Astrocyte of the cerebellum (primary cell): ENCODE data around the gene CSHL1.
"Not testable (repeated sequence)": the region's sequence is repeated elsewhere in the genome, so short reads cannot be mapped to it uniquely, and the experiment has no call there.

ENCODE experiments used
- DNase-seq: peaks from one replicate; pipeline ENCODE4 v3.0.0-alpha.2; 2011; ENCODE audit warnings: low read depth
- H3K4me3 ChIP-seq: 2 replicates; pipeline ENCODE4 v1.5.1; 2011; ENCODE audit warnings: mild to moderate bottlenecking, low read depth, low read length, moderate library complexity
- in situ Hi-C: cut with HindIII; loops from 2 replicates; pipeline ENCODE4 v1.10.0; 2017; ENCODE audit warnings: low sequenced_read_pairs
- TF ChIP-seq, protein P1 (sequence below): IDR thresholded peaks from 2 replicates; pipeline ENCODE4 v1.5.1; 2012; ENCODE audit warnings: low read length, low read depth, moderate library complexity, mild to moderate bottlenecking; ENCODE audit errors: missing control alignments

CSHL1 gene

DNA sequence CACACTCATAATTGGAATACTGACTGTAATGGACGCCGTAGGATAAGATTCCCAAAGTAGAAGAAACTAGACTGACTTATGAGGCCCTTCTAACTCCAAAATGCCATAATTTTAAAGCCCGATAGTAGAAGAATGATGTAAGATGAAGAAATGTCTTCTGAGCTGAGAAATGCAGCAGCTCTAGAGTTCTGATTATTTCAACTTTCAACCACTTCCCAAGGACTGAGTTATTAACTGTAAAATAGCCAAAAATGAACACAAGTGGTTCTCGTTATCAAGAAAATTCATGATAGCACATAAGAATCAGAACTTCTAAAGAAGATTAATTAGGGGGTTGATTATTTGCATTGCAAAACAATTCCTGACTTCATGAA is 40.8 kb downstream of the CSHL1 start:
- DNase-seq, H3K4me3 ChIP-seq, in situ Hi-C loops: not testable (repeated sequence)

DNA sequence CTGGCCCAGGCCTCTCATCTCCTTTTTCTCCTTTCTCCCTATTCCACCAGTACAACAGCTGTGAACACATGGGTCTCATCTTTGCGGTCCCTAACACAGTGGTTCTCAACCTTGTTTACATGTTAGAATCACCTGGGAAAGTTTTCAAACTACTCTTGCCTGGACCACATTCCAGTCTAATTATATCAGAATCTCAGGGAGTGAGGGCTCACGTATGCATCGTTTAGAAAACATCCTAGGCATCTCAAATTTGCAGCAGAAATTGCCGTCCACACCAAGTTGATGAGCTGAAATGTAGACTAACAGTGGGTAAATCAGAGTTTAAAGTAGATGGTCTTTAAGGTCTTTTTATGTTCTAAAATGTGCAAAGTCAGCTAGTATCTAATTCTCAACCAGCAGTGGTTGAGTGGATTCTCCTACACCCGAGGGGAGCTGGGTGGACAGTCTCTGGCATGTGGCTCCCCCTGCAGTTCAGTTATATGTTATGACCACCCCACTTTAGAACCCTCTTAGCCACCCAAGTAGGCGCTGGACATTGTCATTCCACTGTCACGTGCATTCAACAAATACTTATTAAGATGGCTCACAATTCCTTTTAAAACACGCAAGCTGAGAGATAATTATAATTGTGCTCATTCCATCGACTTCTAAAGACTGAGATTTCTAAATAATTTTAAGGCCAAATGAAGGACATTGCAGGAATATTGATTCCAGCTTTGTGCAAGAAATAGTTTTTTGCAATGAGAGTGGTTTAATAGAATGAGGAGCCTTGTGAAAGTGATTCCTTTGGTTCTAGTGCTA is 41.4 kb downstream of the CSHL1 start:
- in situ Hi-C loops, DNase-seq, H3K4me3 ChIP-seq: not testable (repeated sequence)
- TF ChIP-seq, protein P1, sequence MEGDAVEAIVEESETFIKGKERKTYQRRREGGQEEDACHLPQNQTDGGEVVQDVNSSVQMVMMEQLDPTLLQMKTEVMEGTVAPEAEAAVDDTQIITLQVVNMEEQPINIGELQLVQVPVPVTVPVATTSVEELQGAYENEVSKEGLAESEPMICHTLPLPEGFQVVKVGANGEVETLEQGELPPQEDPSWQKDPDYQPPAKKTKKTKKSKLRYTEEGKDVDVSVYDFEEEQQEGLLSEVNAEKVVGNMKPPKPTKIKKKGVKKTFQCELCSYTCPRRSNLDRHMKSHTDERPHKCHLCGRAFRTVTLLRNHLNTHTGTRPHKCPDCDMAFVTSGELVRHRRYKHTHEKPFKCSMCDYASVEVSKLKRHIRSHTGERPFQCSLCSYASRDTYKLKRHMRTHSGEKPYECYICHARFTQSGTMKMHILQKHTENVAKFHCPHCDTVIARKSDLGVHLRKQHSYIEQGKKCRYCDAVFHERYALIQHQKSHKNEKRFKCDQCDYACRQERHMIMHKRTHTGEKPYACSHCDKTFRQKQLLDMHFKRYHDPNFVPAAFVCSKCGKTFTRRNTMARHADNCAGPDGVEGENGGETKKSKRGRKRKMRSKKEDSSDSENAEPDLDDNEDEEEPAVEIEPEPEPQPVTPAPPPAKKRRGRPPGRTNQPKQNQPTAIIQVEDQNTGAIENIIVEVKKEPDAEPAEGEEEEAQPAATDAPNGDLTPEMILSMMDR, result peak; percentile 18

DNA sequence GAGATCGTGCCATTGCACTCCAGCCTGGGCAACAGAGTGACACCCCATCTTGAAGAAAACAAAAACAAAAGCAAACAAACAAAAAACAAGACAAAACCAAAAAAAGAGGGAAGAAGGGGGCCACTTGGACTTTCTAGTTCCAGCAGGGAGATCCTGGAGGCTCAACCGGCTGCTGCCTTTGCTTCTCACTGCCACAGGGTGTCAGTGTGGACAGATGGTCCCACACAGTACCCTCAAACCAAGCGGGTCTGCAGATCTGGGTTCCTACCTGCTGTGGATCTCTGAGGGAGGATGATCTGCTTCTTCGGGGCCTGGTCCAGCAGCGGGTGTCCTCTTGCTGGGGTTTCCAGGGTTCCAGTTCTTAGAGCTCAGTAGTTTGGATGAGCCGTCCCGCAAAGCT is 44.4 kb downstream of the CSHL1 start:
- TF ChIP-seq, protein P1, result peak; percentile 32
- H3K4me3 ChIP-seq, in situ Hi-C loops, DNase-seq: not testable (repeated sequence)
